Urothelium cell line (cell line): Measurements from ENCODE around the gene INTS13.
"Not testable (repeated sequence)": the region's sequence is repeated elsewhere in the genome, so short reads cannot be mapped to it uniquely, and the experiment has no call there.

Experiments
- DNase-seq: peaks from one replicate; pipeline ENCODE4 v3.0.0; 2011; ENCODE audit warnings: low spot score, mixed read lengths
- FAIRE-seq: peaks from 2 replicates; lab custom pipeline; 2011; peaks lifted over from hg19 to GRCh38; lab: Jason Lieb, UNC

Gene INTS13

DNA sequence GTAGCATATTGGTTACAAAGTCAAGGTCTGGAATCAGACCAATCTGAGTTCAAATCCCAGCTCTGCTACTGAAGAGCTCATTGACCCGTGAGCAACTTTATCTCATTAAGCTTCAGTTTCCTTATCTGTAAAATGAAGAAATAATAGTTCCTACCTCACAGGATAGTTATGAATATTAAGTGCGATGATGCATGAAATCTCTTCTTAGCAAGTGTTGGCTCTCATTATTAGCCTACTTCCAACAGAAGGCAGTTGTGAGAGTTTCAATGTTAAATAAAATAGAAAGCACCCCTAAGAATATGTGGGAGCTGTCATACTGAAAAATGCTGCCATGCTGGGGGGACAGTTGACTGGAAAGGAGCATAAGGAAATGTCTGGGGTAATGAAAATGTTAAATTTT is 65.8 kb downstream of the INTS13 start:
- FAIRE-seq (no peak), DNase-seq (no peak)

DNA sequence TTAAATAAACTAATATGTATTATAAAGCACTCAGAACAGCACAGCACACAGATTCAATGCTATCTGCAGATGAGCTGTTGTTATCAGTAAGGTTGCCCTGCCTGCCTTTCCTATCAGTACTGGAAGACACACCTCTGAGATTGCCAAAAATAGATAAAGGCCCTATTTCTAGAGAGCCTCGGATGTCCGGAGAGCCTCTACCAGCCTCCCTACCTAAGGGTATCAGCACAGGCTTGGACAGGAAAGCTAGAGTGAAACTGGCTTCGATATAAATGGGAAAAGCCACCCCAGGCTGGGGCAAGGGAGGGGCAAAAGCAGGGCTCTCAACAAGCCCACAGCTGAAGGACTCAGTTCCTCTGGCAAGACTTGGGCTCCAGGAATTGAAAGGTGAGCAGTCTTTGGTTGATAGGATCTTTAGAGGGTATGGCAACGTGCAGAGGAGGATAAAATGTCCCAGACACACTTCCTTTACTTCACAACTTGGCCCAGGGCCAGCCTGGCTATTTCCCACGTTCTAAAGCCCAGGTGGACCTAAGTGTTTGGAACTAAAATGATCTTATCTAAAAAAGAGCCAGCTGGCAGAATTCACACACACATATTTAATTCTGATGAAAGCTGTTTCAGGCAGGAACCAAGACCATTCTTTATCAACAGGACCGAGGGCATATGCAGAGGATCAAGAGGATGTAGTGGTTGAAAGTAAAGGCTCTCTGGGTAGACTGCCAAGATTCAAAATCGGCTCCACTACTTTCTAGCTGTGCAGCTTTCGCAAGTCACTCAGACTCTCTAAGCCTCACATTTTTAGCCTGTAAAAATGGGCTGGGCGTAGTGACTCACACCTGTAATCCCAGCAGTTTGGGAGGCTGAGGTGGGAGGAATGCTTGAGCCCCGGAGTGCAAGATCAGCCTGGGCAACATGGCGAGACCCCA is 67.0 kb downstream of the INTS13 start:
- DNase-seq: peak; percentile 57

DNA sequence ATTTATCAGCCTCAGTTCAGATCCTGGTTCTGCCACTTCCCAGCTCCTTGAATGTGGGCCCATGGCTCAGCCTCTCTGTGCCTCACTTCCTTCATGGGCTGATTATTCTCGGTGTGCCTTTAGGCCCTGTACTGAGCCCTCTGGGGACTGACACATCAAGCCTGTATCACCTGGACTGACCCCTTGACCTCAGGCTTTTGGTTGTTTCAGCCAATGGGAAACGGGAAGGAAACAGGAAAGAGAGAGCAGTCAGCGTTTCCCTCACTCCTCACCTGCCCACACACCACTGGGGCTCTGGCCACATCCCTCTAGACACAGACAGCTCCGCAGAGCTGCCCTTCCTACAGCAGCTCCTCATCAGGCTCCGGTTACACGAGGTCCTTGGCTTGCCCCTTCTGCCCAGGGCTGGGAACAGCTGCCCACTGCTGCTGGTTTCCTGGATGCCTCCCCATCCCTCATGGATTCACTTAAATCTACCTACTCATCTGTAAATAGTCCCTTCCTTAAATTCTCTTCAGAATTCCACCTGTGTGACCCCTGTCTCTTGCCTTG is 67.8 kb downstream of the INTS13 start:
- no peak for DNase-seq
- no peak for FAIRE-seq

More for the DNA sequence above, 67.0 kb downstream of the INTS13 start:
- no peak for FAIRE-seq

DNA sequence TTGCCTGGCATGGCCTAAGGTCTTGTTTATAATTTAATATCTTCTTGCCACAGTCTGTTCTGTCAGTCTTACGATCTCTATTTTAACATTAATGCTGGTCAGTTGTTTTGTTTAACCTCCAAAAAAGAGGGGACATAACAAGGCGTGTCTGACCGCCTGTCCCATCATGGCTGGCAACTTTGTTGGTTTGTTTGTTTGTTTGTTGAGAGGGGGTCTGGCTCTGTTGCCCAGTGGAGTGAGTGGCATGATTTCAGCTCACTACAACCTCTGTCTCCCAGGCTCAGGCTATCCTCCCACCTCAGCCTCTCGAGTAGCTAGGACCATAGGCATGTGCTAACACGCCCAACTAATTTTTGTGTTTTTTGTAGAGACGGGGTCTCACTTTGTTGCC is 68.7 kb downstream of the INTS13 start:
- FAIRE-seq (no peak), DNase-seq (no peak)

DNA sequence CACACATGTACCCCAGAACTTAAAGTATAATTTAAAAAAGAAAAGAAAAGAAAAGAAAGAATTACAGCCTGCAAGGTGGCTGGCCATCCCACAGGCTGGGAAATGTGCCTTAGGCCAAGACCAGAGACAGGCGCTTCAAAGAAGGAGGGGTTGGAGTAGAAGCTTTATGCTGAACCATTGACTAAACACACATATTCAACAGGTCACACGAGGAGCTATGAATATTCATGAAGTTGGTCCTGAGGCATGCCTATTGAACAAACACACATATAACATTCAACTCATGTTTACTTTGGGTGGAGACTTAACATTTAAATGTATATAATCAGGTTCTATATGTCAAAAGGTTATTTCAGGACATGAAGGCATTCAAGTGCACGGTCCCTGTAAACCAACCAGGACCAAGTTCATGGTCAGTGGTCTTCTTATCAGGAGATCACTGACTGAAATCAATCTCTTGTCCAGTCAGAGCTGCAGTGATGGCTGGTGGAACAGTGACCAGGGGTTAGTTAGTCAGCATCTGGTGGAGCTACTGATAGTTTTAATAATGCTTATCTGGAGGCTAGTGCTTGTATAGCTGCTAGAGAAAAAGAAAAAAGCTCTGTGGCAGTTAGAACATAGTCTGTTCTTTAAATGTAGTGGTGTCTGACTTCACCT is 69.2 kb downstream of the INTS13 start:
- FAIRE-seq: no peak
- no peak for DNase-seq

DNA sequence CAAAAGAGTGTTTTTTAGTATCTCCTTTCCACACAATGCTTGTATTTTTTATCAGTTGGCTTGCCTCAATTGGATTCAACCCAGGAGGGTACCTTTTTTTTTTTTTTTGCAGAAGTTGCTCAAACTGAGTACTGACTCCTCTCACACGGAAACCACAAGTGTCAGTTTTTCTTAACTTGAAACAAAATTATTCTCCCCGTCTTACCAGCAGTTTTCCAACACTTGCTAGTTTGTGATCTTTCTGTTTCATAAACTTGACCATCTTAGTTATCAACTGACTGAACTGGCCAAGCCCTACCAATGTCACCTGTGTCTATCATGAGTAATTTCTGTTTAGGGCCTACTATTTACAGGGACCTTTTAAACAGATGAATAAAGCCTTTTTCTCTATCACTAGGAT is 70.7 kb downstream of the INTS13 start:
- FAIRE-seq (no peak), DNase-seq (no peak)

DNA sequence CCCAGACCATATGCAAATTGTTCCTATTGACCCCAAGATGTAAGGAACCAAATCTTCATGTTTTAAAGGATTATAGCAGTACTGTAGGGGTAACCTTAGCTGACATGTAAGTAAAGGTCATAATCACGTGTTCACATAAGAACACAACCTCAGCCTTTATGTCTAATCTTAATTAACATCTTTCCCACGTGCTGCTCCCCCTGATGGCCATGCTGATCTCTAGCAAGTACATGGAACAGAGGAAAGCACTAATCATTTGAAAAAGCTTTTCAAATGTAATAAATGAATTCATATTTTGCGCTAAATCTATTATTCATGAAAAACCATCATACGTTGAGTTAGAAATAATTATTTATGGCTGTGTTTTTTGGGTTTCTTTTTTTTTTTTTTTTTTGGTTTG is 74.3 kb downstream of the INTS13 start:
- FAIRE-seq: peak; percentile 5

DNA sequence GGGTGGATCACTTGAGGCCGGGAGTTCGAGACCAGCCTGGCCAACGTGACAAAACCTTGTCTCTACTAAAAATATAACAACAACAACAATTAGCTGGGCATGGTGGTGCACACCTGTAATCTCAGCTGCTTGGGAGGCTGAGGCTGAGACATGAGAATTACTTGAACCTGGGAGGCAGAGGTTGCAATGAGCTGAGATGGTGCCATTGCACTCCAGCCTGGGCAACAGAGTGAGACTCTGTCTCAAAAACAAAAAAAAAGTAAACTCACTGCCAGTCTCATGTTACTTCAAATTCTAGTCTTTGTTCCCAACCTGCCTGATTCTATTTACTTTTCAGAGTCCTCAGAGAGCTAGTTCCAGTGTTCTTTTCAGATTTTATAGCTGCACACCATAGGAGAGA is 75.0 kb downstream of the INTS13 start:
- not testable (repeated sequence) for FAIRE-seq, DNase-seq

More for the DNA sequence above, 74.3 kb downstream of the INTS13 start:
- no peak for DNase-seq

DNA sequence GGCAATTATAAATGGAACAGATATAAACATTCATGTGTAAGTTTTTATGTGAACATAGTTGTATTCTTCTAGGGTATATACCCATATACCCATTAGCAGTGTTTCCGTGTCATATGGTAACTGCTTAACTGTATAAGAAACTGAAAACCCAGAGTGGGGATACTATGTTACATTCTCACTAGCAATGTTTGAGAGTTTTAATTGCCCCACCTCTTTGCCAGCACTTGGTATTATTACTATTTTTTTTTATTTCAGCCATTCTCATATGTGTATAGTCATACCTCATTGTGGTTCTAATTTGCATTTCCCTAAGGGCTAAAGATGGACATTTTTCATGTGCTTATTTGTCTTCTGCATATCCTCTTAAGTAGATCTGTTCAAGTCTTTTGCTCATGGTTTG is 76.1 kb downstream of the INTS13 start:
- DNase-seq (no peak), FAIRE-seq (no peak)

DNA sequence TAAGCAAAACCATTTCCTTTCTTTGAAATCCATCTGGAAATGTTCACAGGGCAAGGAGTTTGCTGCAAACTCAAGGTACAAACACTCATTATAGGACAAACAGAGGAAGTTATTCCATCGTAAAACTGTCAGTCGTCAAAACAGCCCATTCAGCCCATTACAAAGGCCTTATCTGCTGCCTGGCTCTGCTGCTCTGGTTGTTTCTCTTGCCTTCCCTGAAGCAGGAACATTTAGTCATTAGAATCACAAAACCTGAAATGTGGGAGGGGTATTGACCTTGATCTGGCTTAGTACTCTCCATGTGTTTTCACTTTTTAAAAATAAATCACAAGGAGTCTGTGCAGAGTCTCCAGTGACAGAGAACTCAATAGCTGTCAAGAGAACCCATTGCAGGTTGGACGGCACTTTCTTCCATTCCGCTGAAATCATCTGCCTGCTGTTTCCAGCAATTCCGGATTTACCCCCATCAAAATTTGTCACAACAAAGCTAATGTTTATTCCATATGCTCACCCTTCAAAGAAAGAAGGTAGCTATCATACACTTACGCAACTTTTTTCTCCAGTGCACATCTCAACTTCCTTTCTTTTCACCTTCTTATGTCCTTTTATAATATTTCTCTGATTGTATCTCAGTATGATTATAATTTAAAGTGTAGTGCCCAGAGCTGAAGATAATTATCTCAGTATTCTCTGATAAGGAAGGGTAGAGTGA is 80.2 kb downstream of the INTS13 start:
- FAIRE-seq: no peak

DNA sequence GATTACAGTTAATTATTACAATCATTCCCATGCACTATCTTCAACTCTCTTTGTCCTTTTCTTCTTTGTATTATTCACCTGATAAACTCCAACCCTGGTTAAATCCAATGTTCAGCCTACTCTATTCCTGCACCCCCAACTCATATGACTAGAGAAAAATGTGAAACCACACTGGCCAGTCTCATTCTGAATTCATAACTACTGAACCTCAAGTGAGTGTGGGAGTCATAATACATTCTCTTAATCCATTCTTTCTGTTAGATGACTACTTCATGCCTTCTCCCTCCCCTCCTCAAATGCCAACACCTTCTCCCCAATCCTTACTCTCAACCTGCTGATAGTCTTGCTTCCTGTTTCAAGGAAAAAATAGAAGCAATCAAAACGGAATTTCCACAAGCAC is 82.4 kb downstream of the INTS13 start:
- DNase-seq: no peak
- no peak for FAIRE-seq

More for the DNA sequence above, 80.2 kb downstream of the INTS13 start:
- DNase-seq: no peak
